Measurements from ENCODE around the gene DENR.
"Not testable (repeated sequence)": the region's sequence is repeated elsewhere in the genome, so short reads cannot be mapped to it uniquely, and the experiment has no call there.

DENR gene

GRCh38 chr12:122752464-122753318 is at the start of gene DENR:
Gene DENR, plus strand, starts transcription at chr12:122752824. Its CDS starts 878 bp downstream, at chr12:122753702.
- DNase-seq (ENCODE audit: low spot score): peak; percentile 99
- Mint-ChIP-seq H3K9me3 (no peaks in the 10 kb centered on the region), H3K4me1 (ENCODE audit: low read depth) (peaks cover 49% of the 10 kb centered on the region), H3K36me3 (ENCODE audit: low read depth) (peaks cover 35% of the 10 kb centered on the region), H3K27ac (peak within 1 kb of the TSS; percentile 96), H3K27me3 (ENCODE audit: low read depth) (no peaks in the 10 kb centered on the region), H3K4me3 (peak within 1 kb of the TSS; percentile 93)

GRCh38 chr12:122702890-122703611 is 49.6 kb upstream of the DENR start, which contains the start of gene HCAR2:
Gene HCAR2, minus strand, starts transcription at chr12:122703357. Its CDS starts 74 bp downstream, at chr12:122703283.
- not testable (repeated sequence) for H3K4me3 Mint-ChIP-seq; H3K27ac Mint-ChIP-seq; H3K36me3 Mint-ChIP-seq (ENCODE audit: low read depth); H3K4me1 Mint-ChIP-seq (ENCODE audit: low read depth); DNase-seq (ENCODE audit: low spot score); H3K9me3 Mint-ChIP-seq; H3K27me3 Mint-ChIP-seq (ENCODE audit: low read depth)

- DNase-seq (ENCODE audit: low spot score); H3K36me3 Mint-ChIP-seq (ENCODE audit: low read depth); H3K27ac Mint-ChIP-seq; H3K4me3 Mint-ChIP-seq; H3K27me3 Mint-ChIP-seq (ENCODE audit: low read depth); H3K9me3 Mint-ChIP-seq; H3K4me1 Mint-ChIP-seq (ENCODE audit: low read depth): not testable (repeated sequence)
These were observed 48.8 kb upstream of the DENR start for GRCh38 chr12:122703841-122704240.

- H3K36me3 Mint-ChIP-seq (ENCODE audit: low read depth); DNase-seq (ENCODE audit: low spot score); H3K4me1 Mint-ChIP-seq (ENCODE audit: low read depth); H3K27me3 Mint-ChIP-seq (ENCODE audit: low read depth); H3K27ac Mint-ChIP-seq; H3K9me3 Mint-ChIP-seq; H3K4me3 Mint-ChIP-seq: not testable (repeated sequence)
These were observed 43.3 kb upstream of the DENR start for GRCh38 chr12:122709287-122709686.

DNA sequence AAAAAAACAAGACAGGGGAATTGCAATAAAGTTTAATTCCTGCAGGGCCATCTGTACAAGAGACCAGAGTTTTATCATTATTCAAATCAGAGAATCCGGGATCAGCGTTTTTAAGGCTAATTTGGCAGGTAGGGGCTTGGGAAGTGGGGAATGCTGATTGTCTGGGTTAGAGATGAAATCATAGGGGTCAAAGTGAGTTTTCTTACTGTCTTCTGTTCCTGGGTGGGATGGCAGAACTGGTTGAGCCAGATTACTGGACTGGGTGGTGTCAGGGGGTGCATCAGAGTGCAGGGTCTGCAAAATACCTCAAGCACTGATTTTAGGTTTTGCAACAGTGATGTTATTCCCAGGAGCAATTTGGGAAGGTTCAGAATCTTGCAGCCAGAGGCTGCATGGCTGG is 42.3 kb upstream of the DENR start:
- H3K9me3 Mint-ChIP-seq; H3K27ac Mint-ChIP-seq; H3K4me1 Mint-ChIP-seq (ENCODE audit: low read depth); H3K4me3 Mint-ChIP-seq; H3K27me3 Mint-ChIP-seq (ENCODE audit: low read depth); H3K36me3 Mint-ChIP-seq (ENCODE audit: low read depth); DNase-seq (ENCODE audit: low spot score): not testable (repeated sequence)

DNA sequence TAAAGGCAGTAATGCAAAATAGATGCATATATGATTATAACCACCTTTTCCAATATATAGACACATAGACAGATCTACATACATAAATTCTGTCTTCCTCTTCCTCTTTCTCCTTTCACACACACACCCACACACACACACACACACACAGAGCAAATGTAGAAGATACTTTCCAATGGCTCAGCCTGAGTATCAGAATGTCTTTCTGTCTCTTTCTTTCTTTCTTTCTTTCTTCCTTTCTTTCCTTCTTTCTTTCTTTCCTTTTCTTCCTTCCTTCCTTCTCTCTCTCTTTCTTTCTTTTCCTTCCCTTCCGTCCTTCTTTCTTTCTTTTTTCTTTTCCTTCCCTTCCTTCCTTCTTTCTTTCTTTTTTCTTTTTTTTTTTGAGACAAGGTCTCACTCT is 41.4 kb upstream of the DENR start:
- not testable (repeated sequence) for H3K9me3 Mint-ChIP-seq; H3K27ac Mint-ChIP-seq; DNase-seq (ENCODE audit: low spot score); H3K4me3 Mint-ChIP-seq; H3K36me3 Mint-ChIP-seq (ENCODE audit: low read depth); H3K27me3 Mint-ChIP-seq (ENCODE audit: low read depth); H3K4me1 Mint-ChIP-seq (ENCODE audit: low read depth)

DNA sequence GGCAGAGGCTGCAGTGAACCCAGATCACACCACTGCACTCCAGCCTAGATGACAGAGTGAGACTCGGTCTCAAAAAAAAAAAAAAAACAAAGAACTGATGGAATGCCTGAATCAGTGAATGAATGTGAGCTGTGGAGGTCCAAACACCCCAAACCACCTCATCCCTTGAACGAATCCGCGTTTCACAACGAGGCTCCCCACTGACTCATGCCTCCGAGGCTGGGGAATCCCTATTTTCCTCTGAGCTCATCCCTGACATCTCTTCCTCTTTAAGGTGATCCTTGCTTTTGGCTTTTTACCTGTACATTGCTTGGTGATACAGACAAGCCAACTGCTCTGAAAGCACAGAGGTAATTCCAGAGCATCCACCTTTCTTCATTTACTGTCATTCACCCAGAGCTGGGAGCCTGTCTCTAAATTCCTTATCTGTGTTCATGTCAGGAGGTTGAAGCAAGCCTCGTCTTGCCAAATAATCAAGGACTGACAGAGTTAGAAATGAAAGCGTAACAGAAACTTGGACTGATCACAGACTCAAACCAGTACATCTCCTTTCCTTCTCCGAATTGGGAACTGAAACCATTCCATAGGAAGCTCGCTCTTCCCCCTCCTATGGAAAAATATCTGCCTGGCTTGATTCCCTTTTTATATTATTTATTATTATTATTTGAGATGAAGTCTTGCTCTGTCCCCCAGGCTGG is 39.0 kb upstream of the DENR start:
- not testable (repeated sequence) for H3K27me3 Mint-ChIP-seq (ENCODE audit: low read depth); DNase-seq (ENCODE audit: low spot score); H3K4me3 Mint-ChIP-seq; H3K9me3 Mint-ChIP-seq; H3K27ac Mint-ChIP-seq; H3K4me1 Mint-ChIP-seq (ENCODE audit: low read depth); H3K36me3 Mint-ChIP-seq (ENCODE audit: low read depth)

GRCh38 chr12:122715211-122715610 is 37.4 kb upstream of the DENR start:
- not testable (repeated sequence) for H3K4me3 Mint-ChIP-seq; H3K27me3 Mint-ChIP-seq (ENCODE audit: low read depth); H3K36me3 Mint-ChIP-seq (ENCODE audit: low read depth); DNase-seq (ENCODE audit: low spot score); H3K27ac Mint-ChIP-seq; H3K9me3 Mint-ChIP-seq; H3K4me1 Mint-ChIP-seq (ENCODE audit: low read depth)

DNA sequence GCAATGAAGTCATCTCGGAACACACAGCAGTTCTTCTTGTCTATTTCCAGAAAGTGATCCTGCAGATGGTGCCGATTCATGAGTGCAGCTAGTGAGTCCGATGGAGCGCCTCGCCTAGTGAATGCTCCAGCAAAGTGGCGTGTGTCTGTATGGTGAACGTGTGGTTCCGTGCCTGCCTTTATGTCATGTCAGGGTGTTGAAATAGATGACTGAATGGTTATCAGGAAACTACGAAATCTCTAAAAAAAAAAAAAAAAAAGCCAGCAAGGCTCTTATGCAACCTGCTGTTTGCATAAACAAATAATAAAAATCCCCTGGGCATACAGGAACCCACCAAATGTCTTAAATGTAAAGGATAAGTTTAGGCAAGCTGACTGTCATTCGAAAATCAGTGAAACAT is 36.0 kb upstream of the DENR start, which contains the start of gene HCAR3:
Gene HCAR3, minus strand, starts transcription at position 154 of the 400 bp plus-strand sequence. Its CDS starts 74 bp downstream, at position 80.
- not testable (repeated sequence) for DNase-seq (ENCODE audit: low spot score); H3K4me1 Mint-ChIP-seq (ENCODE audit: low read depth); H3K9me3 Mint-ChIP-seq; H3K27ac Mint-ChIP-seq; H3K27me3 Mint-ChIP-seq (ENCODE audit: low read depth); H3K36me3 Mint-ChIP-seq (ENCODE audit: low read depth); H3K4me3 Mint-ChIP-seq

DNA sequence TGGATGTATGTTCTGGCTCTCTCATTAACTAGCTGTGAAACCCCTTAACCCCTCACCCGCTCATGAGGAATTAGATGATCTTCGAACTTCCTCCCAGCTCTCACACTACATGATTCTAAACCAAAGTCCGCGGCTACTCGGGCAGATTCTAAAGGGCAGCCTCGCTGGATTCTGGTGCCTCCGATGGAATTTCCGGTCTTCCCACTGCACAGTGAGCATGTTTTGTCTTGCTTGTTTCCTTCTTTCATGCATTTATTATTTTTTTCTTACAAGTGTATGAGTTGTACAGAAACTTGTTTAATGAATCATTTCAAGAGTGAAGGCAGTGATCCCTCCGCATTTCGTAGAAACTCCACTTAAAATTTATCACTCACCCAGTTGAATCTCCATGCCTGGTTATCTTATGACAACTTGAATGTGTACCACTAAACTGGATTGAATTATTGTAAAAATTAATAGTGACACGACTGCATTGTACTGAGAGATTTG is 31.5 kb upstream of the DENR start:
- no peak for DNase-seq (ENCODE audit: low spot score)
- no peaks in the 10 kb centered on the region for H3K27me3 Mint-ChIP-seq (ENCODE audit: low read depth)
- peaks cover 1% of the 10 kb centered on the region for H3K36me3 Mint-ChIP-seq (ENCODE audit: low read depth)
- peak overlapping the region; percentile 37 for H3K4me3 Mint-ChIP-seq
- H3K4me1 Mint-ChIP-seq (ENCODE audit: low read depth): peaks cover 34% of the 10 kb centered on the region
- peak overlapping the region; percentile 55 for H3K27ac Mint-ChIP-seq
- H3K9me3 Mint-ChIP-seq: no peaks in the 10 kb centered on the region

DNA sequence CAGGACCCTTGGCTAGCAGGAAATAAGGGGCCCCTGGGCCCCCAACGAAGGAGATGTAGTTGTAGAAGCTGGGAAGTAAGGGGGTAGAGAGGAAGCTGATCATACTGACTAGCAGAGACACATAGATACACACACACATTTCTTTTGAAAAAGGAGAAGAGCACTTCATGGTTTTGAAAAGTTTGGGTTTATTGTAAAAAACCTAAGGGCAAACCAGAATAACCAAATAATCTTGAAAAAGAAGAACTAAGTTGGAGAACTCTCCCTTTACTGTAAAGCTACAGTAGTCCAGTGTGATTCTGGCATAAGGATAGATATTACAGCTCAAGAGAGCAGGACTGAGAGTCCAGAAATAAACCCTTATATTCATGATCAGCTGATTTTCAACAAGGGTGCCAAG is 30.2 kb upstream of the DENR start:
- DNase-seq (ENCODE audit: low spot score): no peak
- Mint-ChIP-seq H3K27me3 (ENCODE audit: low read depth) (no peaks in the 10 kb centered on the region), H3K9me3 (no peaks in the 10 kb centered on the region), H3K4me1 (ENCODE audit: low read depth) (peaks cover 39% of the 10 kb centered on the region), H3K27ac (no peak overlapping the region), H3K36me3 (ENCODE audit: low read depth) (peaks cover 1% of the 10 kb centered on the region), H3K4me3 (no peak overlapping the region)

GRCh38 chr12:122724641-122725243 is 27.9 kb upstream of the DENR start:
- Mint-ChIP-seq H3K27ac (no peak overlapping the region), H3K4me1 (ENCODE audit: low read depth) (peaks cover 60% of the 10 kb centered on the region)

DNA sequence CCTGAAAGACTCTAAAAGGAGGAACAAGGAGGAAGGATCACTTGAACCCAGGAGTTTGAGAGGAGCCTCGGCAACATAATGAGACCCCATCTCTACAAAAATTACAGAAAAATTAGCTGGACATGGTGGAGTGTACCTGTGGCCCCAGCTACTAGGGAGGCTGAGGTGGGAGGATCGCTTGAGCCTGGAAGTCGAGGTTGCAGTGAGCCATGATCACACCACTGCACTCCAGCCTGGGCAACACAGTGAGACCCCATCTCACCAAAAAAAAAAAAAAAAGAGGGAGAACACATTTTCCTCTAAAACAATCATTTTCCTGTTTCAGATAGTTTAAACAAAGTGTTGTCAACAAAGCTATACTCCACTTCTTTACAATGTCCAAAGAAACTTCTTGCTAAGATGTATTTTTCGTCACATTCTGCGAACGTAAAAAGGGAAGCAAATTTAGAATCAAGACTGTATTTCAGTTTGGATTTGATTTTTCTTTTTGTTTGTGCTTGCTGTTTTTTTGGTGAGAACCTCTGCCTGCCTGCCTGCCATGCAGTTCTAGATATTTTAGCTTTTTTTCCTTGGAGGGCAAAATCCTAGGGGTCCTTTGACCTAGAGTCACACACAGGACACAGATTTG is 27.1 kb upstream of the DENR start:
- H3K27me3 Mint-ChIP-seq (ENCODE audit: low read depth): no peaks in the 10 kb centered on the region
- H3K36me3 Mint-ChIP-seq (ENCODE audit: low read depth): peaks cover 1% of the 10 kb centered on the region
- H3K4me1 Mint-ChIP-seq (ENCODE audit: low read depth): peaks cover 65% of the 10 kb centered on the region
- peak overlapping the region; percentile 81 for H3K4me3 Mint-ChIP-seq
- no peaks in the 10 kb centered on the region for H3K9me3 Mint-ChIP-seq
- peak overlapping the region; percentile 86 for H3K27ac Mint-ChIP-seq
- DNase-seq (ENCODE audit: low spot score): no peak

More at GRCh38 chr12:122724641-122725243, 27.9 kb upstream of the DENR start:
- Mint-ChIP-seq H3K9me3 (no peaks in the 10 kb centered on the region), H3K36me3 (ENCODE audit: low read depth) (peaks cover 1% of the 10 kb centered on the region), H3K4me3 (no peak overlapping the region), H3K27me3 (ENCODE audit: low read depth) (no peaks in the 10 kb centered on the region)
- no peak for DNase-seq (ENCODE audit: low spot score)

Measured in T-helper 2 cell treated with Interferon-gamma antibody and Interleukin-4, amounts not matched to agents 5 μg/mL and 100 μg/mL, for 36 hours (primary cell).